GM12874 (cell line): ENCODE data around the gene SCAP.

Experiments used
- TF ChIP-seq, protein P1 (sequence below): IDR thresholded peaks from 2 replicates; pipeline ENCODE4 v1.5.1; 2011; ENCODE audit warnings: low read depth, mild to moderate bottlenecking, control low read depth, low read length, moderate library complexity; ENCODE audit not compliant: insufficient read depth

SCAP gene

DNA sequence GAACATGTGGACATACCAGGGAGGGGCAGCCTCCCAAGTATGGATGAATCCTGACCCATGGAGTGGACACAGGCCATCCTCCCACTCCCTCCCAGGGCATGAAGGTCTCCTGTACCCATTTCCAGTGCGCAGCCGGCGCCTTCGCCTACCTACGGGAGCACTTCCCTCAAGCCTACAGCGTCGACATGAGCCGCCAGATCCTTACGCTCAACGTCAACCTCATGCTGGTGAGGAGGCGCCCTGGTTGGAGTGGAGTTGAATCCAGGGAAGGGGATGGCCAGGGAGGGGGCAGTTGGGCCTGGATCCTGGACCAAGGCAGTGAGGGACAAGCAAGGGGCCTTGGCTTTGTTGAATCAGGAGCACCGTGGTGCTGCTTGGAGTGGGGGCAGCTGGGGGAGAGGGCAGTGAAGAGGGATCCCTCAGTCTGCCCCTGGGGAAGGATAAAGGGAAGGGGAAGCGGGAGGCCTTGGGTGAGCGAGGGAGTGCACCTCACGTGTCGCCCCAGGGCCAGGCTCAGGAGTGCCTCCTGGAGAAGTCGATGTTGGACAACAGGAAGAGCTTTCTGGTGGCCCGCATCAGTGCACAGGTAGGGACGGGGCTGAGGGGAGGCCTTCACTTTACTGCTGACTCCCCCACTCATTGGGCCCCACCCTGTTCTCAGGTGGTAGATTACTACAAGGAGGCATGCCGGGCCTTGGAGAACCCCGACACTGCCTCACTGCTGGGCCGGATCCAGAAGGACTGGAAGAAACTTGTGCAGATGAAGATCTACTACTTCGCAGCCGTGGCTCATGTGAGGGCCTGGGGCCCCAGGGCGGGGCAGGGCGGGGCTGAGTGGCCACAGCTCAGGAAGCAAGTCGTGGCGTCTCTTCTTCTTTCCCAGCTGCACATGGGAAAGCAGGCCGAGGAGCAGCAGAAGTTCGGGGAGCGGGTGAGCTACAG, 69.7 kb downstream of the SCAP start:
- TF ChIP-seq, protein P1, sequence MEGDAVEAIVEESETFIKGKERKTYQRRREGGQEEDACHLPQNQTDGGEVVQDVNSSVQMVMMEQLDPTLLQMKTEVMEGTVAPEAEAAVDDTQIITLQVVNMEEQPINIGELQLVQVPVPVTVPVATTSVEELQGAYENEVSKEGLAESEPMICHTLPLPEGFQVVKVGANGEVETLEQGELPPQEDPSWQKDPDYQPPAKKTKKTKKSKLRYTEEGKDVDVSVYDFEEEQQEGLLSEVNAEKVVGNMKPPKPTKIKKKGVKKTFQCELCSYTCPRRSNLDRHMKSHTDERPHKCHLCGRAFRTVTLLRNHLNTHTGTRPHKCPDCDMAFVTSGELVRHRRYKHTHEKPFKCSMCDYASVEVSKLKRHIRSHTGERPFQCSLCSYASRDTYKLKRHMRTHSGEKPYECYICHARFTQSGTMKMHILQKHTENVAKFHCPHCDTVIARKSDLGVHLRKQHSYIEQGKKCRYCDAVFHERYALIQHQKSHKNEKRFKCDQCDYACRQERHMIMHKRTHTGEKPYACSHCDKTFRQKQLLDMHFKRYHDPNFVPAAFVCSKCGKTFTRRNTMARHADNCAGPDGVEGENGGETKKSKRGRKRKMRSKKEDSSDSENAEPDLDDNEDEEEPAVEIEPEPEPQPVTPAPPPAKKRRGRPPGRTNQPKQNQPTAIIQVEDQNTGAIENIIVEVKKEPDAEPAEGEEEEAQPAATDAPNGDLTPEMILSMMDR, result no peak

DNA sequence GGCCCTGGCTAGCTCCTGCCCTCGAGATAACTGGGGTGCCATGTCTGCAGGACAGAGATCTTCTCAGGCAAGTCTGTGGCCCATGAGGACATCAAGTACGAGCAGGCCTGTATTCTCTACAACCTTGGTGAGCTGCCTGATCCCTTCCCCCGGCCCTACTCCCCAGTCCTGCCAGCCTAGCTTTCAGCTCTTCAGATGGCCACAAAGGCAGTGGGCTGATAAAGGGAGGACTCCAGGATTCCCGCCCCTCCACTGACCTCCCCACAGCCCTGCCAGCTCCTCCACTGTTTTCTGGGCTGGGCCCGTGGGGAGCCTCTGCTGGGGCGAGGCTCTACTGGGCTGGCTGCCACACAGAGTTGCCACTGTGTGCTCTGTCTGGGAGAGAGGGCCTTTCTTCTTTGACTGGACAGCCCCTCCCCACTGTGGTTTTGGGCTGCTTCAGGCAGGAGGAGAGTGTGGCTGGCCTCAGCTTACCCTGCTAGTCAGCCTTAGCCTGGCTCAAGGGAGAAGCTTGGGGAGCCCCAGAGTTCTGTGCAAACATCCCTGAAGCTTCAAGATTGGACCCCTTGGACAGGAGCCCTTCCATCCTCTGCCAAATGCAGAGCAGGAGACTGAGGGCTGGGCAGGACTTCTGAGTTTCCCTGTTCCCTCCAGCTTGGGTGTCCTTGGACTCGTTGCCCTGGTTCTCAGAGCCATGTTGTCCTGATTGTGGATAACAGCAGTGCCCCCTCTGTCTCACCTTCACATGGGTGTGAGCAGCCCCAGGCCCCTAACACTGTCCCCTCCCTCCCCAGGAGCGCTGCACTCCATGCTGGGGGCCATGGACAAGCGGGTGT, 70.6 kb downstream of the SCAP start:
- TF ChIP-seq, protein P1, result no peak

DNA sequence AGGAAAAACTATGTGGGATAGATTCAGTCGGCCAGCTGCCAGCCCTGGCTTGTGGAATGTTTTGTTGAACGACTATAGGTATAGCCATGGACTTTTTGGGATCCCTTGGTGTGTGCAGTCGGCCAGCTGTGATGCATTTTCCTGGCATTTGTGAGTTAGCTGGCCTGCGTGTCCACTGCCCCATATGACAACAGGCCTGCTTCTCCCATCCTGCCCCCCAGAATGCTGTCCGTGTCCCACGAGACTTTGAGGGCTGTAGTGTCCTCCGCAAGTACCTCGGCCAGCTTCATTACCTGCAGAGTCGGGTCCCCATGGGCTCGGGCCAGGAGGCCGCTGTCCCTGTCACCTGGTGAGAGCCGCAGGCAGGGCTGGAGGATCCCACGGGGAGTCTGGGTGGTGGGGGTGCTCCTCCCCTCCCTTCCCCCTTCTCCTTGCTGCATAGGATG, 71.3 kb downstream of the SCAP start:
- TF ChIP-seq, protein P1, result no peak

DNA sequence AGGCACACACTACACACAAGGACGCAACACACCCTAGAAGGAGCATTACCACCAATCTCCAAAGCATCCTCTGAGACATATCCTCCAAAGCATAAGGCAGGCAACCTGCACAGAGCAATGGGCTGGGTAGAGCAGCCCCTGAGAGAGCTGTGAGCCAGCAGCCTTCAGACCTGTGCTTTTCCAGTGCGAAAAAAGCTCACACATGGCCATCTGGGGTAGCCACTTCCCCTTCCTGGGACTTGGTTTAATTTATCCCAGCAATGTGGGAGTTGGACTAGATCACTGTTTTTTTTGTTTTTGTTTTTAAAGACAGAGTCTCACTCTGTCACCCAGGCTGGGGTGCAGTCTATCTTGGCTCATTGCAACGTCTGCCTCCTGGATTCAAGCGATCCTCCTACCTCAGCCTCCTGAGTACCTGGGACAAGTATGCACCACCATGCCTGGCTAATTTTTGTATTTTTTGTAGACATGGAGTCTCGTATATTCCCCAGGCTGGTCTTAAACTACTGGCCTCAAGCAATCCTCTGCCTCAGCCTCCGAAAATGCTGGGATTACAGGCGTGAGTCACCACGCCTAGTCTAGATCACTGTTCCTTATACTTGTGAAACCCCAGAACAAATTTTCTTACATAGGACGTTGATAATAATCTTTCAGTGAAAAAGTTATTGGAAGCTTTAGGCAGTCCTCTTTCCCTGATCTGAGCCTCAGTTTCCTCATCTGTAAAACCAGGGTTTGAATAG, 76.0 kb downstream of the SCAP start:
- TF ChIP-seq, protein P1, result no peak

DNA sequence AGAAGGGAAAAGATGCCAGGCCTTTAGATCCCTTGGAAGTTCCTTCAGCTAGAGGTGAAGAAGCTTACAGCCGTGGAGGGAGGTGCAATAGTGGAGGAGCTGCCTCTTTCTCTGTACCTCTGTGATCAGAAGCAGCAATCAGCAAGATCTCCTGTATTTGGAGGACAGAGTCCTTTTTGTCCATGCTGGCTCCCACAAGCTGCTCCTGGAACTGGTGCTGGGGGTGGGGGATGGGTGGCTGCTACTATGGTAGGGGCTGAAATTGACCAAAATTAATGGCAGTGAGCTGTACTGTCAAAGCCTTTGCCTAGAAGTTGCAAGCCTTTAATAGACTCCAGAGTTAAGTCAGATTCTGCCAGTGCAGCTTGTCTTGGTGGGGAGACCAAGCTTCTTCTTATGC, 76.7 kb downstream of the SCAP start:
- TF ChIP-seq, protein P1, result no peak

DNA sequence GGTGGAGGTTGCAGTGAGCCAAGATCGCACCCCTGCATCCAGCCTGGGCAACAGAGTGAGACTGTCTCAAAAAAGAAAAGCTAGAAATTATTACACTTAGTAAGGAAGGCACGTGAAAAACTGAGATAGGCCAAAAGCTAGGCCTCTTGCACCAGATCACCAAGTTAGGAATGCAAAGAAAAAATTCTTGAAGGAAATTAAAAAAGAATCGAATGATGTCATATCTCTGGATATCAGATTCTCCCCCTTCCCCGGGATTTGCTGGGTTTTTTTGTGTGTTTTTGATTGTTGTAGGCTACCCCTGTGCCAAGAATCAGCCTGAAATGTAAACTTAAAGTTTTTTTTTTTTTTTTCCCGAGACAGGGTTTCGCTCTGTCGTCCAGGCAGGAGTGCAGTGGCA, 77.5 kb downstream of the SCAP start:
- TF ChIP-seq, protein P1, result no peak

DNA sequence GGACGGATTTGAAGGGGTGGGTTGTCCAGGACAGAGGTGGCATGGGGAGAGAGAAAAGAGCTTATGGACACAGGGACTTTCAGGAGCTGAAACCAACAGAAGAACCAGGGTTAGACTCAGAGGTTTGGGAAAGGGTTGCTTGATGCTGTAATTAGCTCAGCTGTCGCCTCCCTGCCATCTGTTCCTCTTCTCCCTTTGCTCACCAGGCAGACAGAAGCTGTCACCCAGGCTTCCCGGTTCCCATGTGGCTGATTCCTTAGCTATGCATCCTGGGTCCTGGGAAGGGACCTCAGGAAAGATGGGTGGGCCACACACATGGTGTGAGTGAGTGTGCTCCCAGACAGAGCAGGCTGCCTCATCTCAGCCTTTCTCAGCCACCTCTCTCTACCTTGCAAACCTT, 80.9 kb downstream of the SCAP start:
- TF ChIP-seq, protein P1, result no peak
